ENCODE results near the gene FAM120B. TPM values are rescaled to one million over a fixed set of nuclear protein-coding genes. Genes with fewer than 3 reads are reported as not detected.
A peak's percentile ranks its signal among the peaks of the same experiment; 100 is the strongest.
"Not testable (repeated sequence)": the region's sequence is repeated elsewhere in the genome, so short reads cannot be mapped to it uniquely, and the experiment has no call there.

FAM120B gene
- total and polyA plus RNA-seq, 2 donors (not counting 1 experiment from before 2014, with no cell fraction given), result 14.4 to 19.3 TPM

DNA sequence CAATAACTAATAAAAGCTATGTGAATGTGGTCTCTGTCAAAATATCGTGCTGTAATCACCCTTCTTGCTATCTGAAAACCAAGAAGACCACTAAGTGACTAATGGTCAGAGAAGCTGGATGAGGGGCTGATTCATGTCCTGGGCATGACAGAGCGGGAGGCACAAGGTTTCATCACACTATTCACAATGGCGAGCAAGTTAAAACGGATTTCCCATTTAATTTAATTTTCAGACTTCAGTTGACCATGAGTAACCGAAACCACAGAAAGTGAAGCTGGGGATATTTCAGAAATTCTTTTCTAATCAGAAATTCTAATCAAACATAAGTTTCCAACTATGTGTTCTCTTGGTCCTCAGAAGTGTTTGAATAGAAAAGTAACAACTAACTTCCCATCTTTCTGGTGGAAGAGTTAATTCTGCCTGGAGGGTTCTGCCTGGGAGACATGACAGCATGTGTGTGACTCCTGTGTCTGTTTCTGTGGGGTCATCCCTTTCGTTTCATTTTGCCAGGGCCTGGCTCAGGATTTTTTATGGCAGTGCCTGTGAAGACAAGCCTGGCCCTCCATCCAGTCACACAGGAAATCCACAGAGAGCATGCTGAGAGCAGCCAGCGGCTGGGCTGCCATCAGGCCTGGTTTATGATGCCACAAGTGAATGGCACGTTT, 98.9 kb downstream of the FAM120B start:
- H3K4me3 ChIP-seq (replicated peaks in 1 of 4; ENCODE audit: control extremely low read depth in 1 of 4, insufficient read depth in 1 of 4, low read depth in 3 of 4, low read length in 4 of 4), result no peak overlapping the region
- H3K36me3 ChIP-seq (ENCODE audit: control insufficient read depth, insufficient read depth, low read length), result peaks cover 9% of the 10 kb centered on the region
- DNase-seq (ENCODE audit: low read depth in 2 of 2), result peak; percentile 90 to 100
- no peak overlapping the region for H2AFZ ChIP-seq (ENCODE audit: low read length)
- H3K4me1 ChIP-seq (ENCODE audit: control insufficient read depth, extremely low read depth, insufficient read depth, low read length), result peaks cover 25% of the 10 kb centered on the region
- peak overlapping the region; percentile 85 for H3K27ac ChIP-seq (ENCODE audit: insufficient read depth, low read length)
- no peaks in the 10 kb centered on the region for H3K9me3 ChIP-seq (ENCODE audit: control insufficient read depth, insufficient read depth, low read depth, low read length)
- H3K79me2 ChIP-seq (ENCODE audit: control insufficient read depth, insufficient read depth, low read length), result no peaks in the 10 kb centered on the region
- H3K9ac ChIP-seq (ENCODE audit: insufficient read depth, low read length), result no peak overlapping the region
- H3K4me2 ChIP-seq (ENCODE audit: extremely low read depth, insufficient read depth, low read length), result peak overlapping the region; percentile 41
- TF ChIP-seq, protein P1, sequence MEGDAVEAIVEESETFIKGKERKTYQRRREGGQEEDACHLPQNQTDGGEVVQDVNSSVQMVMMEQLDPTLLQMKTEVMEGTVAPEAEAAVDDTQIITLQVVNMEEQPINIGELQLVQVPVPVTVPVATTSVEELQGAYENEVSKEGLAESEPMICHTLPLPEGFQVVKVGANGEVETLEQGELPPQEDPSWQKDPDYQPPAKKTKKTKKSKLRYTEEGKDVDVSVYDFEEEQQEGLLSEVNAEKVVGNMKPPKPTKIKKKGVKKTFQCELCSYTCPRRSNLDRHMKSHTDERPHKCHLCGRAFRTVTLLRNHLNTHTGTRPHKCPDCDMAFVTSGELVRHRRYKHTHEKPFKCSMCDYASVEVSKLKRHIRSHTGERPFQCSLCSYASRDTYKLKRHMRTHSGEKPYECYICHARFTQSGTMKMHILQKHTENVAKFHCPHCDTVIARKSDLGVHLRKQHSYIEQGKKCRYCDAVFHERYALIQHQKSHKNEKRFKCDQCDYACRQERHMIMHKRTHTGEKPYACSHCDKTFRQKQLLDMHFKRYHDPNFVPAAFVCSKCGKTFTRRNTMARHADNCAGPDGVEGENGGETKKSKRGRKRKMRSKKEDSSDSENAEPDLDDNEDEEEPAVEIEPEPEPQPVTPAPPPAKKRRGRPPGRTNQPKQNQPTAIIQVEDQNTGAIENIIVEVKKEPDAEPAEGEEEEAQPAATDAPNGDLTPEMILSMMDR (conservative IDR thresholded peaks at IDR 0.05 in 1 of 2, IDR thresholded peaks at IDR 0.05 in 1 of 2; ENCODE audit: low read depth in 1 of 2, low read length in 2 of 2), result no peak
- no peak for TF ChIP-seq EZH2 (IDR thresholded peaks at IDR 0.05; ENCODE audit: low read length, missing control alignments)
- H4K20me1 ChIP-seq (ENCODE audit: control insufficient read depth, extremely low read depth, insufficient read depth, low read length), result no peaks in the 10 kb centered on the region
- H3K27me3 ChIP-seq (ENCODE audit: control insufficient read depth, insufficient read depth, low read length), result no peaks in the 10 kb centered on the region

DNA sequence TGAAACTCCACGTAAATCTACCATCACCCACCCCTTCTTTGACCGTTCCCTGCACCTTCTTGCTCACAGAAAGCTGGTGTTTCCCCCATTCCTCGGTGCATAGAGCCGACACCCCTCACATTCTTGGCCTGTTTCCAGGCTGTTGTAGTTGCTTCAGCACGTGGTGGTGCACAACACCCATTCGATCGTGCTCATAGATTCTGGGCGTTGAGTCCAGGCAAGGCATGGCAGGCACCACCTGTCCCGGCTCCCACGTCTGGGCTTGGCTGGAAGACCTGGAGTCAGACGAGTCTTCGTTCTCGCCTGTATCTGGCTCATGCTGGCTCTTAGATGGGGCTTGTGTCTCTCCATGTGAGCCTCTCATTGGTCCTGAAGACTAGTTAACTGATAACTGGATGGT, 100.6 kb downstream of the FAM120B start:
- Histone ChIP-seq H4K20me1 (ENCODE audit: control insufficient read depth, extremely low read depth, insufficient read depth, low read length) (no peaks in the 10 kb centered on the region), H3K27ac (ENCODE audit: insufficient read depth, low read length) (no peak overlapping the region), H3K9me3 (ENCODE audit: control insufficient read depth, insufficient read depth, low read depth, low read length) (no peaks in the 10 kb centered on the region), H3K4me1 (ENCODE audit: control insufficient read depth, extremely low read depth, insufficient read depth, low read length) (peaks cover 25% of the 10 kb centered on the region), H3K9ac (ENCODE audit: insufficient read depth, low read length) (no peak overlapping the region), H3K27me3 (ENCODE audit: control insufficient read depth, insufficient read depth, low read length) (no peaks in the 10 kb centered on the region), H2AFZ (ENCODE audit: low read length) (no peak overlapping the region), H3K4me2 (ENCODE audit: extremely low read depth, insufficient read depth, low read length) (no peak overlapping the region), H3K36me3 (ENCODE audit: control insufficient read depth, insufficient read depth, low read length) (peaks cover 4% of the 10 kb centered on the region), H3K4me3 (replicated peaks in 1 of 4; ENCODE audit: control extremely low read depth in 1 of 4, insufficient read depth in 1 of 4, low read depth in 3 of 4, low read length in 4 of 4) (no peak overlapping the region), H3K79me2 (ENCODE audit: control insufficient read depth, insufficient read depth, low read length) (no peaks in the 10 kb centered on the region)
- no peak for DNase-seq (ENCODE audit: low read depth in 2 of 2)
- TF ChIP-seq EZH2 (IDR thresholded peaks at IDR 0.05; ENCODE audit: low read length, missing control alignments), result no peak
- TF ChIP-seq, protein P1 (conservative IDR thresholded peaks at IDR 0.05 in 1 of 2, IDR thresholded peaks at IDR 0.05 in 1 of 2; ENCODE audit: low read depth in 1 of 2, low read length in 2 of 2), result no peak

DNA sequence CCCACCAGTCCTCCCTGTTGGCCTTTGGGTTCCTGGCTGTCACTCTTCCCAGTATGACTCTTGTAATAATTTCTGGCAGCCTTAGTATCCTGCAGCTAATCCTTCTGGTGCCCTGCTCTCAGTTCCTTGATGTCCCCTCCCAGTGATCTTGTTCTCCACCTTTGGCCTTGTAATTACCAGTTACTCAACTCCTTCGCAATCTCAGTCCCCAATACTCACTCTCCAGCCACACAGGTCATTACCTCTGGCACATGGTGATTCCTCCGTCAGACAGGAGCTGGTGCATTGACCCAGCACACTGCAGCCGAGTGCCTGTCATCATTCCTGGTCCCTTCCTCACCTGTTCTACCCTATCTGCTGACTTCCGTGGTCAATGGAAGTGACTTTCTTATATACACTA, 101.4 kb downstream of the FAM120B start:
- Histone ChIP-seq H3K36me3 (ENCODE audit: control insufficient read depth, insufficient read depth, low read length) (peaks cover 4% of the 10 kb centered on the region), H4K20me1 (ENCODE audit: control insufficient read depth, extremely low read depth, insufficient read depth, low read length) (no peaks in the 10 kb centered on the region), H3K4me3 (replicated peaks in 1 of 4; ENCODE audit: control extremely low read depth in 1 of 4, insufficient read depth in 1 of 4, low read depth in 3 of 4, low read length in 4 of 4) (no peak overlapping the region), H3K4me1 (ENCODE audit: control insufficient read depth, extremely low read depth, insufficient read depth, low read length) (peaks cover 25% of the 10 kb centered on the region), H2AFZ (ENCODE audit: low read length) (no peak overlapping the region), H3K4me2 (ENCODE audit: extremely low read depth, insufficient read depth, low read length) (no peak overlapping the region), H3K27ac (ENCODE audit: insufficient read depth, low read length) (no peak overlapping the region), H3K9me3 (ENCODE audit: control insufficient read depth, insufficient read depth, low read depth, low read length) (no peaks in the 10 kb centered on the region), H3K9ac (ENCODE audit: insufficient read depth, low read length) (no peak overlapping the region), H3K79me2 (ENCODE audit: control insufficient read depth, insufficient read depth, low read length) (no peaks in the 10 kb centered on the region), H3K27me3 (ENCODE audit: control insufficient read depth, insufficient read depth, low read length) (no peaks in the 10 kb centered on the region)
- TF ChIP-seq, protein P1 (conservative IDR thresholded peaks at IDR 0.05 in 1 of 2, IDR thresholded peaks at IDR 0.05 in 1 of 2; ENCODE audit: low read depth in 1 of 2, low read length in 2 of 2), result no peak
- TF ChIP-seq EZH2 (IDR thresholded peaks at IDR 0.05; ENCODE audit: low read length, missing control alignments), result no peak
- no peak for DNase-seq (ENCODE audit: low read depth in 2 of 2)

DNA sequence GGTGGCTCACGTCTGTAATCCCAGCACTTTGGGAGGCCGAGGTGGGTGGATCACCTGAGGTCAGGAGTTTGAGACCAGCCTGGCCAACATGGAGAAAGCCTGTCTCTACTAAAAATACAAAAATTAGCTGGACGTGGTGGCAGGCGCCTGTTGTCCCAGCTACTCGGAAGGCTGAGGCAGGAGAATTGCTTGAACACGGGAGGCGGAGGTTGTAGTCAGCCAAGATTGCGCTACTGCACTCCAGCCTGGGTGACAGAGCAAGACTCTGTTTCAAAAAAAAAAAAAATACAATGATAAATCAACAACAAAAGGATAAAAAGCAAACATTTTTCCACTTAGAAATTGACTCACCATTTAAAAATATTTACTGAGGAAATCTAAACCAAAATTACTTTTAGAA, 103.2 kb downstream of the FAM120B start:
- not testable (repeated sequence) for H3K79me2 ChIP-seq (ENCODE audit: control insufficient read depth, insufficient read depth, low read length); DNase-seq (ENCODE audit: low read depth in 2 of 2); H3K36me3 ChIP-seq (ENCODE audit: control insufficient read depth, insufficient read depth, low read length); H3K9me3 ChIP-seq (ENCODE audit: control insufficient read depth, insufficient read depth, low read depth, low read length); H3K4me2 ChIP-seq (ENCODE audit: extremely low read depth, insufficient read depth, low read length); H3K9ac ChIP-seq (ENCODE audit: insufficient read depth, low read length); H3K4me3 ChIP-seq (replicated peaks in 1 of 4; ENCODE audit: control extremely low read depth in 1 of 4, insufficient read depth in 1 of 4, low read depth in 3 of 4, low read length in 4 of 4); H3K27ac ChIP-seq (ENCODE audit: insufficient read depth, low read length); H2AFZ ChIP-seq (ENCODE audit: low read length); H3K27me3 ChIP-seq (ENCODE audit: control insufficient read depth, insufficient read depth, low read length); H4K20me1 ChIP-seq (ENCODE audit: control insufficient read depth, extremely low read depth, insufficient read depth, low read length)
- H3K4me1 ChIP-seq (ENCODE audit: control insufficient read depth, extremely low read depth, insufficient read depth, low read length), result peaks cover 13% of the 10 kb centered on the region
